Keratinocyte (primary cell): ENCODE measurements around the gene PRSS37. TPM values are rescaled to one million over a fixed set of nuclear protein-coding genes. Genes with fewer than 3 reads are reported as not detected.

Experiments
- DNase-seq: peaks from one replicate; pipeline ENCODE4 v3.0.0-alpha.2; 2011; ENCODE audit warnings: low read depth, missing footprints, low spot score
- FAIRE-seq: peaks from 2 replicates; lab custom pipeline; 2011; peaks lifted over from hg19 to GRCh38; lab: Jason Lieb, UNC
- H2AFZ ChIP-seq: 2 replicates; pipeline ENCODE4 v1.6.0; 2012; ENCODE audit warnings: low read length, control low read depth, inconsistent platforms; ENCODE audit not compliant: control insufficient read depth
- H3K27ac ChIP-seq: 2 replicates; pipeline ENCODE4 v1.5.1; 2011; ENCODE audit warnings: low read length; ENCODE audit not compliant: control insufficient read depth, insufficient read depth
- H3K27me3 ChIP-seq: 3 replicates; pipeline ENCODE4 v1.6.0; 2011; ENCODE audit warnings: low read length; ENCODE audit not compliant: control insufficient read depth, insufficient read depth; ENCODE audit errors: extremely low read depth
- H3K36me3 ChIP-seq, 2 experiments: 2 replicates in 1 of 2; 3 replicates in 1 of 2; pipeline ENCODE4 v1.5.1; 2011; ENCODE audit warnings: low read length in 2 of 2, mild to moderate bottlenecking in 1 of 2; ENCODE audit not compliant: control insufficient read depth in 2 of 2, insufficient read depth in 2 of 2; ENCODE audit errors: extremely low read depth in 1 of 2
- H3K4me1 ChIP-seq: 3 replicates; pipeline ENCODE4 v1.5.1; 2011; ENCODE audit warnings: low read length; ENCODE audit not compliant: control insufficient read depth, insufficient read depth; ENCODE audit errors: extremely low read depth
- H3K4me2 ChIP-seq: 3 replicates; pipeline ENCODE4 v1.6.0; 2011; ENCODE audit warnings: low read depth, low read length; ENCODE audit not compliant: control insufficient read depth, insufficient read depth; ENCODE audit errors: extremely low read depth
- H3K4me3 ChIP-seq, 3 experiments: fragments of 200-600 bp in 1 of 3; sonication (generic) in 1 of 3; 2 replicates in 2 of 3; 3 replicates in 1 of 3; pipeline ENCODE4 v1.5.1; 2011 to 2016; ENCODE audit warnings: low read length in 3 of 3, mild to moderate bottlenecking in 3 of 3, control low read depth in 2 of 3, inconsistent platforms in 1 of 3, low read depth in 1 of 3, mixed read lengths in 1 of 3, mixed run types in 1 of 3, moderate library complexity in 1 of 3; ENCODE audit not compliant: control insufficient read depth in 2 of 3, insufficient read depth in 2 of 3; ENCODE audit errors: extremely low read depth in 1 of 3
- H3K79me2 ChIP-seq: 2 replicates; pipeline ENCODE4 v1.6.0; 2012; ENCODE audit warnings: low read length; ENCODE audit not compliant: control insufficient read depth, insufficient read depth
- H3K9ac ChIP-seq: 3 replicates; pipeline ENCODE4 v1.6.0; 2011; ENCODE audit warnings: low read length; ENCODE audit not compliant: control insufficient read depth, insufficient read depth; ENCODE audit errors: extremely low read depth
- H3K9me1 ChIP-seq: 3 replicates; pipeline ENCODE4 v1.6.0; 2011; ENCODE audit warnings: low read length; ENCODE audit not compliant: control insufficient read depth, insufficient read depth; ENCODE audit errors: extremely low read depth
- H3K9me3 ChIP-seq: 2 replicates; pipeline ENCODE4 v1.5.1; 2012; ENCODE audit warnings: low read depth, low read length; ENCODE audit not compliant: control insufficient read depth
- H4K20me1 ChIP-seq: 3 replicates; pipeline ENCODE4 v1.6.0; 2011; ENCODE audit warnings: low read length; ENCODE audit not compliant: control insufficient read depth, insufficient read depth; ENCODE audit errors: extremely low read depth
- CTCF ChIP-seq, 3 experiments: IDR thresholded peaks in 1 of 3; conservative IDR thresholded peaks in 1 of 3; optimal IDR thresholded peaks in 1 of 3; 2 replicates in 2 of 3; 3 replicates in 1 of 3; pipeline versions ENCODE3 to v1.5.1; 2011; ENCODE audit warnings: low read length in 3 of 3, mild to moderate bottlenecking in 3 of 3, moderate library complexity in 2 of 3, control low read depth in 1 of 3, inconsistent platforms in 1 of 3; ENCODE audit not compliant: insufficient read depth in 2 of 3; ENCODE audit errors: extremely low read depth in 1 of 3
- EZH2 ChIP-seq: IDR thresholded peaks from one replicate; pipeline ENCODE4 v1.6.1; 2012; ENCODE audit warnings: inconsistent platforms, mild to moderate bottlenecking, low read length, moderate library complexity
- dilution Hi-C: fragments of 300-500 bp; cut with MboI; formaldehyde crosslinking; loops from one replicate; pipeline ENCODE4 v1.7.0; 2020; ENCODE audit warnings: low sequenced_read_pairs; ENCODE audit not compliant: extremely low pct_ligation_motif_present
- polyA plus RNA-seq, 5 experiments: library from polyadenylated mRNA; depleted of rRNA in 3 of 5; stranded (reverse) in 3 of 5; stranded (forward) in 1 of 5; unstranded in 1 of 5; fragments of >200 nt; gene quantifications; 1 replicate in 1 of 5; 2 replicates in 3 of 5; 3 replicates in 1 of 5; pipeline versions ENCODE4 v1.2.1 to v1.2.3, GENCODE V29; 2011 to 2012; ENCODE audit warnings: missing spikeins in 2 of 5, low read depth in 1 of 5, low replicate concordance in 1 of 5

PRSS37 gene
- polyA plus RNA-seq, 1 donor (not counting 4 experiments of a cell fraction or from before 2014, with no cell fraction given) = not detected

GRCh38 chr7:141820067-141820466 lies 21.2 kb downstream of the PRSS37 start:
- Histone ChIP-seq H3K9ac (no peak overlapping the region), H2AFZ (no peak overlapping the region), H4K20me1 (no peaks in the 10 kb centered on the region), H3K27ac (no peak overlapping the region), H3K4me2 (no peak overlapping the region), H3K36me3 (no peaks in the 10 kb centered on the region), H3K4me3 (no peak overlapping the region), H3K79me2 (no peaks in the 10 kb centered on the region), H3K9me1 (no peaks in the 10 kb centered on the region), H3K4me1 (no peaks in the 10 kb centered on the region), H3K27me3 (no peaks in the 10 kb centered on the region), H3K9me3 (no peaks in the 10 kb centered on the region)
- TF ChIP-seq CTCF (optimal IDR thresholded peaks at IDR 0.05 in 1 of 3, IDR thresholded peaks at IDR 0.05 in 1 of 3, conservative IDR thresholded peaks at IDR 0.05 in 1 of 3; ENCODE audit: extremely low read depth in 1 of 3, insufficient read depth in 2 of 3, low read length in 3 of 3) (no peak), EZH2 (no peak)
- dilution Hi-C loops = no loop called here
- no peak for FAIRE-seq
- no peak for DNase-seq

- Histone ChIP-seq H3K27ac (no peak overlapping the region), H4K20me1 (no peaks in the 10 kb centered on the region), H3K36me3 (peaks cover 3 to 11% of the 10 kb centered on the region in 2 experiments), H3K79me2 (no peaks in the 10 kb centered on the region), H3K9me1 (no peaks in the 10 kb centered on the region), H3K27me3 (no peaks in the 10 kb centered on the region), H3K9me3 (no peaks in the 10 kb centered on the region), H3K4me2 (no peak overlapping the region), H2AFZ (no peak overlapping the region), H3K4me1 (no peaks in the 10 kb centered on the region), H3K4me3 (no peak overlapping the region), H3K9ac (no peak overlapping the region)
- TF ChIP-seq CTCF (optimal IDR thresholded peaks at IDR 0.05 in 1 of 3, IDR thresholded peaks at IDR 0.05 in 1 of 3, conservative IDR thresholded peaks at IDR 0.05 in 1 of 3; ENCODE audit: extremely low read depth in 1 of 3, insufficient read depth in 2 of 3, low read length in 3 of 3) (no peak), EZH2 (no peak)
- DNase-seq = no peak
- FAIRE-seq = no peak
- dilution Hi-C loops = no loop called here
These were observed 48.8 kb downstream of the PRSS37 start for GRCh38 chr7:141792526-141792925.
